Measurements from ENCODE around the gene COL20A1. TPM values are rescaled to one million over a fixed set of nuclear protein-coding genes. Genes with fewer than 3 reads are reported as not detected.

COL20A1 gene
- total RNA-seq, 1 experiment from 2014 or later, result 0.23 TPM

- in situ Hi-C loops (cut with HindIII; ENCODE audit: low pct_unique_long_range_greater_than_20kb, low sequenced_read_pairs) (no loop called here), intact Hi-C loops (cut with micrococcal nuclease; ENCODE audit: unreplicated experiment) (no loop called here)
- BruUV-seq (replicated peaks), result no TSS peak
- no peak for DNase-seq (ENCODE audit: low read depth, low spot score)
- CTCF ChIA-PET, result interaction anchor here (1.1 to 1.5 kb wide), 2 partner anchors 69 to 73 kb away, joined by 6 to 14 read pairs; no protein-coding TSS in a partner anchor
- H3K27ac ChIP-seq (ENCODE audit: low read length), result no peak overlapping the region
- no peaks in the 10 kb centered on the region for H3K36me3 ChIP-seq (ENCODE audit: control insufficient read depth, insufficient read depth, low read length)
- peaks cover 3% of the 10 kb centered on the region; the same call in 1 of the 2 replicates for H3K4me1 ChIP-seq (ENCODE audit: control insufficient read depth, insufficient read depth, low read length)
- no peaks in the 10 kb centered on the region for H3K27me3 ChIP-seq (ENCODE audit: control insufficient read depth, insufficient read depth, low read length)
- H3K4me3 ChIP-seq (ENCODE audit: low read depth in 2 of 2, low read length in 2 of 2), result no peak overlapping the region
- TF ChIP-seq SIN3A (IDR thresholded peaks at IDR 0.05; ENCODE audit: borderline replicate concordance, insufficient read depth, low read depth, low read length) (no peak), POLR2AphosphoS5 (IDR thresholded peaks at IDR 0.05; ENCODE audit: low read depth, low read length) (no peak), CTCF (IDR thresholded peaks at IDR 0.05) (no peak), TCF7L2 (IDR thresholded peaks at IDR 0.05; ENCODE audit: low read depth, low read length) (no peak), REST (IDR thresholded peaks at IDR 0.05; ENCODE audit: insufficient read depth in 1 of 2, low read depth in 2 of 2, low read length in 1 of 2) (no peak)
- POLR2A ChIA-PET, result no interaction called here
- ATAC-seq, result no peak
- H3K9me3 ChIP-seq (ENCODE audit: control insufficient read depth, insufficient read depth, low read depth, low read length), result no peaks in the 10 kb centered on the region
Observed at GRCh38 chr20:63308218-63308911, 15.4 kb downstream of the COL20A1 start.

GRCh38 chr20:63309261-63310071 is 16.5 kb downstream of the COL20A1 start:
- peaks cover 3% of the 10 kb centered on the region; the same call in 1 of the 2 replicates for H3K4me1 ChIP-seq (ENCODE audit: control insufficient read depth, insufficient read depth, low read length)
- no TSS peak for BruUV-seq (replicated peaks)
- intact Hi-C loops (cut with micrococcal nuclease; ENCODE audit: unreplicated experiment) (loop anchor here (1.0 kb wide), 1 partner anchor 73 kb away; no protein-coding TSS in a partner anchor), in situ Hi-C loops (cut with HindIII; ENCODE audit: low pct_unique_long_range_greater_than_20kb, low sequenced_read_pairs) (no loop called here)
- peak; percentile 77 for ATAC-seq
- H3K4me3 ChIP-seq (ENCODE audit: low read depth in 2 of 2, low read length in 2 of 2), result no peak overlapping the region
- CTCF ChIA-PET, result interaction anchor here (0.6 to 1.6 kb wide), 8 partner anchors 15 to 100 kb away, joined by 3 to 14 read pairs (median 6); no protein-coding TSS in a partner anchor
- H3K27ac ChIP-seq (ENCODE audit: low read length), result no peak overlapping the region
- no peaks in the 10 kb centered on the region for H3K36me3 ChIP-seq (ENCODE audit: control insufficient read depth, insufficient read depth, low read length)
- H3K9me3 ChIP-seq (ENCODE audit: control insufficient read depth, insufficient read depth, low read depth, low read length), result no peaks in the 10 kb centered on the region
- TF ChIP-seq POLR2AphosphoS5 (IDR thresholded peaks at IDR 0.05; ENCODE audit: low read depth, low read length), result no peak
- TF ChIP-seq TCF7L2 (IDR thresholded peaks at IDR 0.05; ENCODE audit: low read depth, low read length), result no peak
- no peak for TF ChIP-seq SIN3A (IDR thresholded peaks at IDR 0.05; ENCODE audit: borderline replicate concordance, insufficient read depth, low read depth, low read length)
- no peak for TF ChIP-seq REST (IDR thresholded peaks at IDR 0.05; ENCODE audit: insufficient read depth in 1 of 2, low read depth in 2 of 2, low read length in 1 of 2)
- TF ChIP-seq CTCF (IDR thresholded peaks at IDR 0.05), result peak; percentile 97
- DNase-seq (ENCODE audit: low read depth, low spot score), result no peak
- POLR2A ChIA-PET, result no interaction called here
- H3K27me3 ChIP-seq (ENCODE audit: control insufficient read depth, insufficient read depth, low read length), result no peaks in the 10 kb centered on the region
